ENCODE results near the gene PRICKLE3. TPM values are rescaled to one million over a fixed set of nuclear protein-coding genes. Genes with fewer than 3 reads are reported as not detected.

The PRICKLE3 gene
- total RNA-seq, 1 donor from 2014 or later = 12.7 TPM

GRCh38 chrX:49163555-49164419 lies 22.4 kb downstream of the PRICKLE3 start:
- no peaks in the 10 kb centered on the region for H3K36me3 ChIP-seq (ENCODE audit: control insufficient read depth, insufficient read depth, low read length)
- H3K27me3 ChIP-seq (ENCODE audit: control insufficient read depth, insufficient read depth, low read length) = no peaks in the 10 kb centered on the region
- no peak for TF ChIP-seq CTCF (IDR thresholded peaks at IDR 0.05; ENCODE audit: insufficient read depth, low read length, poor library complexity, severe bottlenecking)
- peak overlapping the region; percentile 39 for H3K4me3 ChIP-seq (ENCODE audit: low read depth, low read length)
- DNase-seq (ENCODE audit: low read depth) = no peak

DNA sequence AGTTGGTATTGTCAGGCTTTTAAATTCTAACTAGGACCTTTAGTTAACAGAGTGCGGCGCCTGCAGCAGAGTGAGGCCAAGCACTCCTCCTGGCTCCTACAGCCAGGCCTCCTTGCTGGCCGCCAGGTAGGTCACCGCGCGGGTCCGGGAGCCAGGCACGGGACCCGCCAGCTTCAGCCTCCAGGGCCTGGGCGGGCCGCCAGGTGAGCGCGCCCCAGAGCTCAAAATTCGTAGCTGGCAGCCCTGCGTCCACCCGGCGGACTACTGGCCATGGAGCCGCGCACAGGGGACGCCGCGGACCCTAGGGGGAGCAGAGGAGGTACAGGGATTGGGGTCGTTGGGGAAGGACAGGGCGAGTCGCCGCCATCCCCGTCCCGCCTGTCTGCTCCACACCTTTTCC lies 23.6 kb downstream of the PRICKLE3 start, which contains the start of gene MAGIX:
MAGIX (plus strand) TSS at position 139 of the 400 bp plus-strand sequence; CDS start at position 271, 132 bp downstream.
- no peaks in the 10 kb centered on the region for H3K27me3 ChIP-seq (ENCODE audit: control insufficient read depth, insufficient read depth, low read length)
- H3K36me3 ChIP-seq (ENCODE audit: control insufficient read depth, insufficient read depth, low read length) = no peaks in the 10 kb centered on the region
- no peak for DNase-seq (ENCODE audit: low read depth)
- TF ChIP-seq CTCF (IDR thresholded peaks at IDR 0.05; ENCODE audit: insufficient read depth, low read length, poor library complexity, severe bottlenecking) = no peak
- peak within 1 kb of the TSS; percentile 39 for H3K4me3 ChIP-seq (ENCODE audit: low read depth, low read length)

GRCh38 chrX:49161632-49162031 lies 24.5 kb downstream of the PRICKLE3 start:
- Histone ChIP-seq H3K36me3 (ENCODE audit: control insufficient read depth, insufficient read depth, low read length) (no peaks in the 10 kb centered on the region), H3K4me3 (ENCODE audit: low read depth, low read length) (no peak overlapping the region), H3K27me3 (ENCODE audit: control insufficient read depth, insufficient read depth, low read length) (no peaks in the 10 kb centered on the region)
- no peak for TF ChIP-seq CTCF (IDR thresholded peaks at IDR 0.05; ENCODE audit: insufficient read depth, low read length, poor library complexity, severe bottlenecking)
- DNase-seq (ENCODE audit: low read depth) = no peak

DNA sequence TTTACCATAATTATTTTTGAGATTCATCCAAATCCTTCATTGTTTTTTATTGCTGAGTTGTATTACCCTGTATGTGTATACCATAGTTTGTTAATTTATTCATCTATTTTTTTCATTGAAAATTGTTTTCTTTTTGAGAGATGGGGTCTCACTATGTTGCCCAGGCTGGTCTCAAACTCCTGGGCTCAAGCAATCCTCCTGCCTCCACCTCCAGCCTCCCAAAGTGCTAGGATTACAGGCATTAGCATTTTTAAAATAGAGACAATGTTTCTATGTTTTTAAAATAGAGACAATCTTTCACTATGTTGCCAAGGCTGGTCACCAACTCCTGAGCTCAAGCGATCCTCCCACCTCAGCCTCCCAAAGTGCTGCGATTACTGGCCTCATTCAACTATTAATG lies 25.3 kb downstream of the PRICKLE3 start:
- Histone ChIP-seq H3K36me3 (ENCODE audit: control insufficient read depth, insufficient read depth, low read length) (no peaks in the 10 kb centered on the region), H3K27me3 (ENCODE audit: control insufficient read depth, insufficient read depth, low read length) (no peaks in the 10 kb centered on the region), H3K4me3 (ENCODE audit: low read depth, low read length) (no peak overlapping the region)
- no peak for TF ChIP-seq CTCF (IDR thresholded peaks at IDR 0.05; ENCODE audit: insufficient read depth, low read length, poor library complexity, severe bottlenecking)
- no peak for DNase-seq (ENCODE audit: low read depth)

DNA sequence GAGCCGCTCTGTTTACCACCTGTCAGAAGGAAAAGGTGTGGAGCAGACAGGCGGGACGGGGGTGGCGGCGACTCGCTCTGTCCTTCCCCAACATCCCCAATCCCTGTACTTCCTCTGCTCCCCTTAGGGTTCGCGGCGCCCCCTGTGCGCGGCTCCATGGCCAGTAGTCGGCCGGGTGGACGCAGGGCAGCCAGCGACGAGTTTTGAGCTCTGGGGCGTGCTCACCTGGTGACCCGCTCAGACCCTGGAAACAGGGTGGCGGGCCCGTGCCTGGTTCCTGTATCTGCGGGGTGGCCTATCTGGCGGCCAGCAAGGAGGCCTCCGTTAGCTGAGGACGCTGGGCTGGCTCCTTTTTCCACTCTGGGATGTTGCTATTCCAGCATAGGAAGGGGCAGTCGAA lies 29.0 kb downstream of the PRICKLE3 start:
- H3K36me3 ChIP-seq (ENCODE audit: control insufficient read depth, insufficient read depth, low read length) = no peaks in the 10 kb centered on the region
- DNase-seq (ENCODE audit: low read depth) = no peak
- no peak overlapping the region for H3K4me3 ChIP-seq (ENCODE audit: low read depth, low read length)
- no peaks in the 10 kb centered on the region for H3K27me3 ChIP-seq (ENCODE audit: control insufficient read depth, insufficient read depth, low read length)
- no peak for TF ChIP-seq CTCF (IDR thresholded peaks at IDR 0.05; ENCODE audit: insufficient read depth, low read length, poor library complexity, severe bottlenecking)
